ENCODE results near the gene STK17B. TPM values are rescaled to one million over a fixed set of nuclear protein-coding genes. Genes with fewer than 3 reads are reported as not detected.
A peak's percentile ranks its signal among the peaks of the same experiment; 100 is the strongest.
"Not testable (repeated sequence)": the region's sequence is repeated elsewhere in the genome, so short reads cannot be mapped to it uniquely, and the experiment has no call there.

The STK17B gene
- total RNA-seq, 2 experiments from 2014 or later, result 95.0 to 148 TPM

DNA sequence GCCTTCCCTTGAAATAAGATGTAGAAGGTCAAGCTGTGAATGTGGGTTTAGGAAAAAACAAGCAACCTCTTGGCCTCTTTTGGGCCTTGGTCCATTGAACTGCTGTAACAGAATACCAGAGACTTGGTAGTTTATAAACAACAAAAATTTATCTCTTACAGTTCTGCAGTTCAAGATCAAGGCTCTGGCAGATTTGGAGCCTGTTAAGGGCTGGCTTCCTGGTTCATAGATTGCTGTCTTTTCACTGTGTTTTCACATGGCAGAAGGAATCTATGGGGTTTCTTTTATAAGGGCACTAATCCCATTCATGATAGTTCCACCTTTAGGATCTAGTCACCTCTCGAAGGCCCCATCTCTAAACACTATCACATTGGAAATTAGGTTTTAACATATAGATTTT, 20.2 kb upstream of the STK17B start:
- H2AFZ ChIP-seq (ENCODE audit: low read length), result peak overlapping the region; percentile 33
- peaks cover 54% of the 10 kb centered on the region for H3K4me1 ChIP-seq (ENCODE audit: insufficient read depth, low read length, poor library complexity, severe bottlenecking)

GRCh38 chr2:196187898-196188458, 16.6 kb upstream of the STK17B start:
- no peaks in the 10 kb centered on the region for H3K79me2 ChIP-seq (ENCODE audit: insufficient read depth, low read depth, low read length)
- intact Hi-C loops (cut with micrococcal nuclease; ENCODE audit: unreplicated experiment), result no loop called here
- H3K9me2 ChIP-seq (ENCODE audit: insufficient read depth, low read length), result no peaks in the 10 kb centered on the region
- ChIA-PET CTCF (ENCODE audit: unreplicated experiment) (no interaction called here), POLR2A (interaction anchor here (1.3 to 10.3 kb wide), 8 partner anchors 10 to 50 kb away, joined by 7 to 104 read pairs (median 15); no protein-coding TSS in a partner anchor)
- H3K27ac ChIP-seq (ENCODE audit: low read depth, low read length, poor library complexity, severe bottlenecking), result peak overlapping the region; percentile 64
- H3K4me2 ChIP-seq (ENCODE audit: low read length), result peak overlapping the region; percentile 67
- peak; percentile 74 for DNase-seq (ENCODE audit: low spot score)
- no peaks in the 10 kb centered on the region for H4K20me1 ChIP-seq (ENCODE audit: insufficient read depth, low read length)
- peaks cover 69% of the 10 kb centered on the region for H3K4me1 ChIP-seq (ENCODE audit: insufficient read depth, low read length, poor library complexity, severe bottlenecking)
- BruUV-seq (replicated peaks), result no TSS peak
- peak overlapping the region; percentile 8 for H3K4me3 ChIP-seq (ENCODE audit: low read depth, low read length, poor library complexity, severe bottlenecking)
- no peaks in the 10 kb centered on the region for H3K9me3 ChIP-seq (ENCODE audit: low read length)
- H3K36me3 ChIP-seq (ENCODE audit: insufficient read depth, low read length), result no peaks in the 10 kb centered on the region
- TF ChIP-seq EZH2phosphoT487 (IDR thresholded peaks at IDR 0.05; ENCODE audit: borderline replicate concordance, low read depth, low read length), result no peak
- TF ChIP-seq, protein P1, sequence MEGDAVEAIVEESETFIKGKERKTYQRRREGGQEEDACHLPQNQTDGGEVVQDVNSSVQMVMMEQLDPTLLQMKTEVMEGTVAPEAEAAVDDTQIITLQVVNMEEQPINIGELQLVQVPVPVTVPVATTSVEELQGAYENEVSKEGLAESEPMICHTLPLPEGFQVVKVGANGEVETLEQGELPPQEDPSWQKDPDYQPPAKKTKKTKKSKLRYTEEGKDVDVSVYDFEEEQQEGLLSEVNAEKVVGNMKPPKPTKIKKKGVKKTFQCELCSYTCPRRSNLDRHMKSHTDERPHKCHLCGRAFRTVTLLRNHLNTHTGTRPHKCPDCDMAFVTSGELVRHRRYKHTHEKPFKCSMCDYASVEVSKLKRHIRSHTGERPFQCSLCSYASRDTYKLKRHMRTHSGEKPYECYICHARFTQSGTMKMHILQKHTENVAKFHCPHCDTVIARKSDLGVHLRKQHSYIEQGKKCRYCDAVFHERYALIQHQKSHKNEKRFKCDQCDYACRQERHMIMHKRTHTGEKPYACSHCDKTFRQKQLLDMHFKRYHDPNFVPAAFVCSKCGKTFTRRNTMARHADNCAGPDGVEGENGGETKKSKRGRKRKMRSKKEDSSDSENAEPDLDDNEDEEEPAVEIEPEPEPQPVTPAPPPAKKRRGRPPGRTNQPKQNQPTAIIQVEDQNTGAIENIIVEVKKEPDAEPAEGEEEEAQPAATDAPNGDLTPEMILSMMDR (conservative IDR thresholded peaks at IDR 0.05; ENCODE audit: low read length), result no peak
- H2AFZ ChIP-seq (ENCODE audit: low read length), result peak overlapping the region; percentile 30; the same call in 1 of the 2 replicates

More for the DNA sequence above, 20.2 kb upstream of the STK17B start:
- Histone ChIP-seq H3K36me3 (ENCODE audit: insufficient read depth, low read length) (no peaks in the 10 kb centered on the region), H4K20me1 (ENCODE audit: insufficient read depth, low read length) (no peaks in the 10 kb centered on the region), H3K4me3 (ENCODE audit: low read depth, low read length, poor library complexity, severe bottlenecking) (no peak overlapping the region), H3K9me3 (ENCODE audit: low read length) (no peaks in the 10 kb centered on the region), H3K4me2 (ENCODE audit: low read length) (no peak overlapping the region), H3K27ac (ENCODE audit: low read depth, low read length, poor library complexity, severe bottlenecking) (no peak overlapping the region), H3K9me2 (ENCODE audit: insufficient read depth, low read length) (no peaks in the 10 kb centered on the region), H3K79me2 (ENCODE audit: insufficient read depth, low read depth, low read length) (no peaks in the 10 kb centered on the region)
- ChIA-PET CTCF (ENCODE audit: unreplicated experiment) (no interaction called here), POLR2A (interaction anchor here (0.7 to 10.3 kb wide), 6 partner anchors 8 to 41 kb away, joined by 3 to 104 read pairs (median 4); no protein-coding TSS in a partner anchor)
- TF ChIP-seq EZH2phosphoT487 (IDR thresholded peaks at IDR 0.05; ENCODE audit: borderline replicate concordance, low read depth, low read length), result no peak
- TF ChIP-seq, protein P1 (conservative IDR thresholded peaks at IDR 0.05; ENCODE audit: low read length), result no peak
- BruUV-seq (replicated peaks), result no TSS peak
- DNase-seq (ENCODE audit: low spot score), result no peak
- intact Hi-C loops (cut with micrococcal nuclease; ENCODE audit: unreplicated experiment), result no loop called here

- H3K79me2 ChIP-seq (ENCODE audit: insufficient read depth, low read depth, low read length); intact Hi-C loops (cut with micrococcal nuclease; ENCODE audit: unreplicated experiment); H3K9me2 ChIP-seq (ENCODE audit: insufficient read depth, low read length); CTCF ChIA-PET (ENCODE audit: unreplicated experiment); H3K4me3 ChIP-seq (ENCODE audit: low read depth, low read length, poor library complexity, severe bottlenecking); H4K20me1 ChIP-seq (ENCODE audit: insufficient read depth, low read length); BruUV-seq (replicated peaks); H3K9me3 ChIP-seq (ENCODE audit: low read length); H3K36me3 ChIP-seq (ENCODE audit: insufficient read depth, low read length); DNase-seq (ENCODE audit: low spot score); H2AFZ ChIP-seq (ENCODE audit: low read length); H3K4me2 ChIP-seq (ENCODE audit: low read length): not testable (repeated sequence)
- H3K4me1 ChIP-seq (ENCODE audit: insufficient read depth, low read length, poor library complexity, severe bottlenecking), result peaks cover 76% of the 10 kb centered on the region
- POLR2A ChIA-PET, result interaction anchor here (2.5 to 10.3 kb wide), 6 partner anchors 11 to 51 kb away, joined by 9 to 104 read pairs (median 20); no protein-coding TSS in a partner anchor
- peak overlapping the region; percentile 57 for H3K27ac ChIP-seq (ENCODE audit: low read depth, low read length, poor library complexity, severe bottlenecking)
Observed at GRCh38 chr2:196187175-196187700, 15.9 kb upstream of the STK17B start.

Data from OCI-LY7 (cell line).